GM12891 (cell line): ENCODE data around the gene EIF2D.

Source experiments
- POLR2A ChIP-seq: IDR thresholded peaks from 2 replicates; pipeline ENCODE4 v1.6.1; 2011; ENCODE audit warnings: low read depth, low read length, control low read depth
- POU2F2 ChIP-seq: IDR thresholded peaks from 2 replicates; pipeline ENCODE4 v1.6.1; 2011; ENCODE audit warnings: low read depth, mild to moderate bottlenecking, control low read depth, low read length, moderate library complexity

DNA sequence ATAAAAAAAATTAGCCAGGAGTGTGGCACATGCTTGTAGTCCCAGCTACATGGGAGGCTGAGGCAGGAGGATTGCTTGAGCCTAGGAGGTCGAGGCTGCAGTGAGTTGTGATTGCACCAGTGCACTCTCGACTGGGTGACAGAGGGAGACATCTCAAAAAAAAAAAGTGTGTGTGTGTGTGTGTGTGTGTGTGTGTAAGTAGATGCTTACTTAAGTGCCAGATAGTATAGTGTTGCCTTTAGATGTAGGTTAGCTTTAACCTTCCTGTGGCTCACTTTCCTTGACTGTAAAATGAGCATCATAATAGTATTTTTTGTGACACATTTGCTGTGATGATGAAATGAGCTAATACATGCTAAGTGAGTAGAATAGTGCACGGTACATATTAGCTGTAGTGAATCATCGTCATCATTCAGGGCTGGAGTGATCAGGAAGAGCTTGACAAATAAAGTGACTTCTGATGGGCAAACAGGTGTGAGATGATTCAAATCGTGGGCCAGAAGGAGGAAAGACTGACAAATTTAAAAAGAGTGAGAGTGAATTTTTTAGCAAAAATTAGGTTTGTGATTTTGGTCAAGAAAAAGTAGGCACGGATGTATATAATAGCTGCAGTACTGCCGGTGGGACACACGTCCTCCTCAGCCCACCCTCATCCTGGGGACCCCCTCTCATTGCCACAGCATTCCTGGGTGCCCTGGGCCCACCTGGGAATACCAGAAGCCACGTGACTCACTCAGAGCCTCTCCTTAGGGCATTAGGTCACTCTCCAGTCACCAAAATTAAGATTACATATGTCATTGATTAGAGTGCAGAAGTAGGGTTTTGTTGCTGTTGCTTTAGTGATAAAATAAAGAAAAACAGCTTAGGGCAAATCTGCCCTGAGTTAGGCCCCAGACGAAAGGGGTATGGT, 33.9 kb downstream of the EIF2D start:
- no peak for TF ChIP-seq POU2F2
- TF ChIP-seq POLR2A, result no peak
